GM19395 (cell line): Measurements from ENCODE around the gene COPB2.
"Not testable (repeated sequence)": the region's sequence is repeated elsewhere in the genome, so short reads cannot be mapped to it uniquely, and the experiment has no call there.

ENCODE experiments used
- ATAC-seq: cut with Tn5 transposase; IDR thresholded peaks from one replicate; pipeline ENCODE4 v1.9.1; 2021; ENCODE audit warnings: mild to moderate bottlenecking, moderate library complexity; ENCODE audit not compliant: unreplicated experiment

COPB2 gene

GRCh38 chr3:139389552-139390368 lies at the start of gene COPB2:
Gene COPB2 (minus strand): TSS chr3:139389647. CDS start chr3:139389550, 97 bp downstream.
- peak; percentile 98 for ATAC-seq

GRCh38 chr3:139434764-139435307 lies 45.4 kb upstream of the COPB2 start:
- no peak for ATAC-seq

GRCh38 chr3:139434228-139434627 lies 44.8 kb upstream of the COPB2 start:
- ATAC-seq, result no peak

GRCh38 chr3:139433089-139433488 lies 43.6 kb upstream of the COPB2 start:
- no peak for ATAC-seq

GRCh38 chr3:139430493-139430892 lies 41.0 kb upstream of the COPB2 start:
- no peak for ATAC-seq

GRCh38 chr3:139427283-139428060 lies 38.0 kb upstream of the COPB2 start:
- ATAC-seq, result peak; percentile 94

- no peak for ATAC-seq
These were observed 36.4 kb upstream of the COPB2 start for GRCh38 chr3:139425745-139426400.

- no peak for ATAC-seq
These were observed 33.8 kb upstream of the COPB2 start for GRCh38 chr3:139423232-139423631.

- ATAC-seq, result no peak
These were observed 32.0 kb upstream of the COPB2 start for GRCh38 chr3:139421460-139421859.

GRCh38 chr3:139421040-139421439 lies 31.6 kb upstream of the COPB2 start:
- ATAC-seq, result no peak

GRCh38 chr3:139418144-139418543 lies 28.7 kb upstream of the COPB2 start:
- no peak for ATAC-seq

GRCh38 chr3:139416275-139416674 lies 26.8 kb upstream of the COPB2 start:
- no peak for ATAC-seq

- ATAC-seq, result no peak
These were observed 25.3 kb upstream of the COPB2 start for GRCh38 chr3:139414608-139415224.

GRCh38 chr3:139412891-139413290 lies 23.4 kb upstream of the COPB2 start:
- ATAC-seq, result not testable (repeated sequence)

- ATAC-seq, result not testable (repeated sequence)
These were observed 11.7 kb upstream of the COPB2 start for GRCh38 chr3:139401155-139401554.

GRCh38 chr3:139396707-139397106 lies 7.3 kb upstream of the COPB2 start:
- ATAC-seq, result no peak

GRCh38 chr3:139394116-139394515 lies 4.7 kb upstream of the COPB2 start:
- ATAC-seq, result no peak

GRCh38 chr3:139388821-139389551 lies 461 bp downstream of the COPB2 start:
- peak; percentile 38 for ATAC-seq

- no peak for ATAC-seq
These were observed 1.4 kb downstream of the COPB2 start for GRCh38 chr3:139388077-139388476.

GRCh38 chr3:139382291-139382690 lies 7.2 kb downstream of the COPB2 start:
- not testable (repeated sequence) for ATAC-seq
